Measurements from ENCODE around the gene CLEC1A.

The CLEC1A gene

DNA sequence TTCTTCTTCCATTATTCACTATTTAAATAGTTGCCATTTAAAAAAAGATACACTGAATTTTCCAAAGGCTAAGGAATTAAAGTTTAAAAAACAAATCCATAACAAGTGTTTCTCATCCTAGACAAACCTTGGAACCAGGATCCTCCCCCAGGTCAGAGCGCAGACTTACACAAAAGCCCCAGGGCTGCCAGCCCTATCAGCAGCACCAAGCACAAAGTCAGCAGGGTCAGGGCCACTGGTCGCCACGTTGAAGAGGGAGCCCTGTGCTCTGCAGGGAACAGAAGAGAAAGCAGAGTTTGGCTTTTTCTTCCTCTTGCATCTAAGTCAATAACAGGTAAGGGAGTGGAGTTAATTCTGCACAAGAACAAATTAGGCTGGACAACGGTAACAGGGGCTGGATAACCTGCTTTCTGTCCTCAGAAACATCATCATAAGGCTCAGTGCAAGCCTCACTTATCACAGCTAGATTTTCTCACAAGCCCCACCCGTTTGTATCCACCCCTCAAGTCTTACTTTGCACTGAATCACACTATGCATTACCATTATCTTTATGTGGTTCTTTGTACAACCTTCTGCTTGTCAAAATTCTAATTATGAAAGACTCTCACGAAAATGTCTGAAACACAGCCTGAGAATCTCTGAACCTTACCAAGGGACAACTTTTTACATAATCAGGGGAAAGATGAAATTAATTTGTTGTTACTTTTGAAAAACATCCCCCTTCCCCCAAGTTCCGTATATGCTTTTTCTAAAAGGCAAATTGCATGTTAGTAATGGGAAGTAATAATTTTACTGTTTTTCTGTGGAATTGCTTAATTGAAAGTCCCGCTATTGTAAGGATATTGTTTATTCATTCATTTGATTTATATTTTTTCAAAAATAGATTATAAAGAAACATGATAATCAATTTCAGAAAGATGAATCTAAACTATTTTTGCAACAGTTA lies 9.6 kb downstream of the CLEC1A start:
- TF ChIP-seq, protein P1, sequence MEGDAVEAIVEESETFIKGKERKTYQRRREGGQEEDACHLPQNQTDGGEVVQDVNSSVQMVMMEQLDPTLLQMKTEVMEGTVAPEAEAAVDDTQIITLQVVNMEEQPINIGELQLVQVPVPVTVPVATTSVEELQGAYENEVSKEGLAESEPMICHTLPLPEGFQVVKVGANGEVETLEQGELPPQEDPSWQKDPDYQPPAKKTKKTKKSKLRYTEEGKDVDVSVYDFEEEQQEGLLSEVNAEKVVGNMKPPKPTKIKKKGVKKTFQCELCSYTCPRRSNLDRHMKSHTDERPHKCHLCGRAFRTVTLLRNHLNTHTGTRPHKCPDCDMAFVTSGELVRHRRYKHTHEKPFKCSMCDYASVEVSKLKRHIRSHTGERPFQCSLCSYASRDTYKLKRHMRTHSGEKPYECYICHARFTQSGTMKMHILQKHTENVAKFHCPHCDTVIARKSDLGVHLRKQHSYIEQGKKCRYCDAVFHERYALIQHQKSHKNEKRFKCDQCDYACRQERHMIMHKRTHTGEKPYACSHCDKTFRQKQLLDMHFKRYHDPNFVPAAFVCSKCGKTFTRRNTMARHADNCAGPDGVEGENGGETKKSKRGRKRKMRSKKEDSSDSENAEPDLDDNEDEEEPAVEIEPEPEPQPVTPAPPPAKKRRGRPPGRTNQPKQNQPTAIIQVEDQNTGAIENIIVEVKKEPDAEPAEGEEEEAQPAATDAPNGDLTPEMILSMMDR (IDR thresholded peaks at IDR 0.05; ENCODE audit: control insufficient read depth, extremely low read depth, insufficient read depth) = no peak
- no peak overlapping the region for H3K4me3 ChIP-seq (ENCODE audit: low read depth, low read length)
- no peak for DNase-seq (ENCODE audit: low read depth)

DNA sequence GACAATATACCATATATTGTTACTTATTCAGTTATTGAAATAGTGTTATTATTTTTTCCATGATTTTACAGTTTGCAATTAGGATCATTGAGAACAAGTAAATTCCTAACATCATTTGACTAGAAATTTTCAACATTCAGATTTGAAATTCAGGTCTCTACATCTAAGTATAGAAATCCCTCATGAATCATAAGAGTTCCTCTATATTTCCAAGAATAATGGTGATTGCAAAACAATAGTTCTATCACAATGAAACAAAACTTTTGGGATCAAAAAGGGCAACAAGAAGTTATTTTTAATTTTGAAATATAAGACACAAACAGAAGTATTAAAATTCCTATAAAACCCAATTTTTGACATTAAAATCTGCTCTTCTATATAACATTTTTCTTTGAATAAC lies 10.8 kb downstream of the CLEC1A start:
- H3K4me3 ChIP-seq (ENCODE audit: low read depth, low read length) = no peak overlapping the region
- no peak for DNase-seq (ENCODE audit: low read depth)
- TF ChIP-seq, protein P1 (IDR thresholded peaks at IDR 0.05; ENCODE audit: control insufficient read depth, extremely low read depth, insufficient read depth) = no peak

DNA sequence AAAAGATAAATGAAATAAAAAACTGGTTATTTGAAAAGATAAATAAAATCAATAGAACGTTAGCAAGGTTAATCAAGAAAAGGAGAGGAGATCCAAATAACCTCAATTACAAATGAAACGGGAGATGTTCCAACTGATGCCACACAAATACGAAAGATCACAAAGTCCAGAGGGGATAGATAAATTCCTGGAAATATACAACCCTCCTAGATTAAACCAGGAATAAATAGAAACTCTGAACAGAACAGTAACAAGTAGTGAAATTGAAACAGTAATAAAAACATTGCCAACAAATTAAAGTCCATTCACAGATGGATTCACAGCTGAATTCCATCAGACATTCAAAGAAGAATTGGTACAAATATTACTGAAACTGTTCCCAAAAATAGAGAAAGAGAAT lies 12.4 kb downstream of the CLEC1A start:
- H3K4me3 ChIP-seq (ENCODE audit: low read depth, low read length) = no peak overlapping the region
- TF ChIP-seq, protein P1 (IDR thresholded peaks at IDR 0.05; ENCODE audit: control insufficient read depth, extremely low read depth, insufficient read depth) = no peak
- no peak for DNase-seq (ENCODE audit: low read depth)

DNA sequence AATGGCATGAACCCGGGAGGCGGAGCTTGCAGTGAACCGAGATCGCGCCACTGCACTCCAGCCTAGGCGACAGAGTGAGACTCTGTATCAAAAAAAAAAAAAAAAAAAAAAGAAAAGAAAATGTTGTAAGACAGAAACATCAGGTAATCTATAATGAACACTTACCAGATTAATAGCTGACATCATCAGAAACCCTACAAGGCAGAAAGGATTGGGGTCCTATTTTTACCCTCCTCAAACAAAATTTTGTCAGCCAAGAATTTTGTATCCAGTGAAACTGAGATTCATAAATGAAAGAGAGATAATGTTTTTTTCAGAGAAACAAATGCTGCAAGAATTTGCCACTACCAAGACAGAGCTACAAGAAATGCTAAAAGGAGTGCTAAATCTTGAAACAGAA lies 14.1 kb downstream of the CLEC1A start:
- no peak for DNase-seq (ENCODE audit: low read depth)
- no peak overlapping the region for H3K4me3 ChIP-seq (ENCODE audit: low read depth, low read length)
- TF ChIP-seq, protein P1 (IDR thresholded peaks at IDR 0.05; ENCODE audit: control insufficient read depth, extremely low read depth, insufficient read depth) = no peak

DNA sequence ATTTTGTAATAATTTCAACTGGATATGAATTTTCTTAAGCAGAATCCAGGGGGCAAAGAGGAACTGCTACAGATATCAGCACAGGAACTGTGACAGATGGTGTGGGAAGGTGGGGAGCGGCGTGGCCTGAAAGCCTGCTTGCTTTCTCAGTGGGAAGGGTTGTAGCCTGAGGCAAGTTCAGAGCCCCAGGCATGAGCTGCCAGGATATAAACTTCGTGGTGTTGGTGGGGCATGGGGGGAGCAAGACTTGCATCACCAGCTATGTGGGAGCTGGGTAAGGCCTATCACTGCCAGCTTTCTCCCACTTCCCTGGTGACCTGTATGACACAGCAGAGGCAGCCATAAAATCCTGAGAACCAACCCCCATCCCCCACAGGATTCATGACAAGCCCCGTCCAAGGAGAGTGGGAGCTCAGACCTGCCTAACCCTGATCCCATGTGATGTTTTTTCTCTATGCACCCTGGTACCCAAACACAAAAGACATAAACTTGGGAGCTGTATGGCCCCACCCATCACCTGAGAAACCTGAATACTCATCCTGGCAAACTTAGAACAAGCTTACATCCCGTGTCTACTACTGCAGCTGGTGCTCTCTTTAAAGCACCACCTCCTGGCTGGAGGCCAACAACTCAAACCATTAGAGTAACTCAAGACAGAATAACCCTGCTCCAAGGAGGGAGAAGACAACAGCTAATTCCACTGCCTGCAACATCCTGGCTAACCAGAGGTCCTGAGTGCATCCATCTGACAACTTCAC lies 16.5 kb downstream of the CLEC1A start:
- TF ChIP-seq, protein P1 (IDR thresholded peaks at IDR 0.05; ENCODE audit: control insufficient read depth, extremely low read depth, insufficient read depth) = no peak
- no peak overlapping the region for H3K4me3 ChIP-seq (ENCODE audit: low read depth, low read length)
- DNase-seq (ENCODE audit: low read depth) = no peak

DNA sequence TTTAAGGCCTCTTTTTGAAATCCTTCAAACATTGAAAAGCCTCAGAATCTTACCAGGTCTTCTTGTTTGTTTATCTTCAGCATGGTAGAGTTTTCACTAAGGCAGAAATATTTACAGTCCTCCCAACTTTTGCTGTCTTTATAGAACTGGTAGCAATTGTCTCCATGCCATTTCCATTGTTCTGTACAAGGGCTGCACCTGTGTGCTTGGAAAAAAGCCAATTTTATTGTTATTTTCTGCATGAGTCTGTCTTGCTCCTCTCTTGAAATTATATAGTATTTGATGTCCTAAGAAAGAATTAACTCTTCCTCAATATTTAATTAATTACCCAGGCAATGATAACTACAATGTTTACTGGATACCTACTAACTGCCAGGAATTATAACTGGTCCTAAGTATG lies 23.3 kb downstream of the CLEC1A start:
- TF ChIP-seq, protein P1 (IDR thresholded peaks at IDR 0.05; ENCODE audit: control insufficient read depth, extremely low read depth, insufficient read depth) = no peak
- H3K4me3 ChIP-seq (ENCODE audit: low read depth, low read length) = no peak overlapping the region
- DNase-seq (ENCODE audit: low read depth) = no peak
